ENCODE data around the gene CNIH3. TPM values are rescaled to one million over a fixed set of nuclear protein-coding genes. Genes with fewer than 3 reads are reported as not detected.

The CNIH3 gene
- total and polyA plus RNA-seq, 10 of the 15 experiments (the other 5 are each of a cell fraction or from before 2014, with no cell fraction given): 0.77 to 5.8 (median 1.8) TPM

- no peaks in the 10 kb centered on the region for H3K79me2 ChIP-seq (ENCODE audit: control insufficient read depth, insufficient read depth, low read length)
- peaks cover 2% of the 10 kb centered on the region; the same call in 2 of the 3 replicates for H3K9me3 ChIP-seq (replicated peaks; ENCODE audit: control insufficient read depth, insufficient read depth, low read length)
- H3K27me3 ChIP-seq (replicated peaks in 1 of 2; ENCODE audit: control insufficient read depth in 2 of 2, insufficient read depth in 2 of 2, low read length in 1 of 2): no peaks in the 10 kb centered on the region
- ChIA-PET RAD21 (ENCODE audit: unreplicated experiment) (no interaction called here), CTCF (interaction anchor here (0.9 kb wide), 1 partner anchor 91 kb away, joined by 3 read pairs; no protein-coding TSS in a partner anchor), SMC1A (ENCODE audit: uncharacterized antibody, unreplicated experiment) (interaction anchor here (0.7 to 1.0 kb wide), 2 partner anchors 10 to 13 kb away, joined by 3 to 4 read pairs; no protein-coding TSS in a partner anchor), POLR2A (no interaction called here)
- DNase-seq (ENCODE audit: low read depth, low spot score) (no peak), ATAC-seq (no peak), FAIRE-seq (no peak)
- H3K4me2 ChIP-seq (ENCODE audit: control insufficient read depth, insufficient read depth): no peak overlapping the region
- intact Hi-C loops (cut with micrococcal nuclease; ENCODE audit: unreplicated experiment): no loop called here
- TF ChIP-seq MEF2A (IDR thresholded peaks at IDR 0.05; ENCODE audit: insufficient read depth, low read depth, low read length) (no peak), CREB1 (IDR thresholded peaks at IDR 0.05; ENCODE audit: low read depth) (no peak), NFYB (IDR thresholded peaks at IDR 0.05; ENCODE audit: insufficient read depth, low read depth, low read length) (no peak)
- H3K4me1 ChIP-seq (ENCODE audit: control insufficient read depth, insufficient read depth, low read length): no peaks in the 10 kb centered on the region
- in situ Hi-C loops (cut with MboI): no loop called here
- WGBS (ENCODE audit: insufficient coverage, insufficient replicate concordance, low lambda C conversion rate, missing lambda C conversion rate): 47% methylated on average over 1 of the region's 1 CpG
- H3K9ac ChIP-seq (ENCODE audit: control insufficient read depth, insufficient read depth, low read length): no peak overlapping the region
- H3K4me3 ChIP-seq: no peak overlapping the region
- H4K20me1 ChIP-seq (ENCODE audit: control insufficient read depth, insufficient read depth): no peaks in the 10 kb centered on the region
- no peak overlapping the region for H3K27ac ChIP-seq (ENCODE audit: control insufficient read depth, insufficient read depth)
- no TSS peak for BruUV-seq (replicated peaks)
- no peak overlapping the region for H2AFZ ChIP-seq (ENCODE audit: control insufficient read depth, low read depth, low read length)
- no peaks in the 10 kb centered on the region for H3K36me3 ChIP-seq (ENCODE audit: control insufficient read depth in 2 of 2, insufficient read depth in 2 of 2, low read length in 1 of 2)
Measured at GRCh38 chr1:224761245-224761644, 145.1 kb downstream of the CNIH3 start.

DNA sequence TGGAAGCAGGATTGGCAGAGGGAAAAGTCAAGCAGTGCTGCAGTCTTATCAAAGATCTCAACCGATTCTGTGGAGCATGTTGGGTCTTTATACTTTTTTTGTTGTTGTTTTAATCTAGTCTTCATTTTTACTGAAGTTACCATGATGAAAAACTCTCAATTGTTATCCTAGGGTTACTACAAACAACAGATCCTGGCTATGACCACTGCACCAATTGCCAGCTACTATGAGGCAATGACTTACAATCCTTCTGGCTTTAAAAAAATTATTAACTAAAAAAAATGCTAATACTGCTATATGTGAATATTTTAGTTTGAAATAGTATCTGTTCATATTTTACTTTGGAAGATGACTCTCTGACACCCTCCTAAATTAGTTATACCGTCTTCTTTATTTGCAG lies 145.9 kb downstream of the CNIH3 start:
- Histone ChIP-seq H3K36me3 (ENCODE audit: control insufficient read depth in 2 of 2, insufficient read depth in 2 of 2, low read length in 1 of 2) (no peaks in the 10 kb centered on the region), H2AFZ (ENCODE audit: control insufficient read depth, low read depth, low read length) (no peak overlapping the region), H3K4me3 (no peak overlapping the region), H3K27me3 (replicated peaks in 1 of 2; ENCODE audit: control insufficient read depth in 2 of 2, insufficient read depth in 2 of 2, low read length in 1 of 2) (no peaks in the 10 kb centered on the region), H4K20me1 (ENCODE audit: control insufficient read depth, insufficient read depth) (no peaks in the 10 kb centered on the region), H3K4me2 (ENCODE audit: control insufficient read depth, insufficient read depth) (no peak overlapping the region), H3K27ac (ENCODE audit: control insufficient read depth, insufficient read depth) (no peak overlapping the region), H3K79me2 (ENCODE audit: control insufficient read depth, insufficient read depth, low read length) (no peaks in the 10 kb centered on the region), H3K9me3 (replicated peaks; ENCODE audit: control insufficient read depth, insufficient read depth, low read length) (peaks cover 2% of the 10 kb centered on the region; the same call in 2 of the 3 replicates), H3K4me1 (ENCODE audit: control insufficient read depth, insufficient read depth, low read length) (no peaks in the 10 kb centered on the region), H3K9ac (ENCODE audit: control insufficient read depth, insufficient read depth, low read length) (no peak overlapping the region)
- SMC1A ChIA-PET (ENCODE audit: uncharacterized antibody, unreplicated experiment): interaction anchor here (1.3 kb wide), 1 partner anchor 19 kb away, joined by 3 read pairs; no protein-coding TSS in a partner anchor
- no TSS peak for BruUV-seq (replicated peaks)
- FAIRE-seq (no peak), ATAC-seq (no peak), DNase-seq (ENCODE audit: low read depth, low spot score) (no peak)
- TF ChIP-seq CHD2 (IDR thresholded peaks at IDR 0.05; ENCODE audit: borderline replicate concordance, low read depth, low read length): no peak
- TF ChIP-seq, protein P1, sequence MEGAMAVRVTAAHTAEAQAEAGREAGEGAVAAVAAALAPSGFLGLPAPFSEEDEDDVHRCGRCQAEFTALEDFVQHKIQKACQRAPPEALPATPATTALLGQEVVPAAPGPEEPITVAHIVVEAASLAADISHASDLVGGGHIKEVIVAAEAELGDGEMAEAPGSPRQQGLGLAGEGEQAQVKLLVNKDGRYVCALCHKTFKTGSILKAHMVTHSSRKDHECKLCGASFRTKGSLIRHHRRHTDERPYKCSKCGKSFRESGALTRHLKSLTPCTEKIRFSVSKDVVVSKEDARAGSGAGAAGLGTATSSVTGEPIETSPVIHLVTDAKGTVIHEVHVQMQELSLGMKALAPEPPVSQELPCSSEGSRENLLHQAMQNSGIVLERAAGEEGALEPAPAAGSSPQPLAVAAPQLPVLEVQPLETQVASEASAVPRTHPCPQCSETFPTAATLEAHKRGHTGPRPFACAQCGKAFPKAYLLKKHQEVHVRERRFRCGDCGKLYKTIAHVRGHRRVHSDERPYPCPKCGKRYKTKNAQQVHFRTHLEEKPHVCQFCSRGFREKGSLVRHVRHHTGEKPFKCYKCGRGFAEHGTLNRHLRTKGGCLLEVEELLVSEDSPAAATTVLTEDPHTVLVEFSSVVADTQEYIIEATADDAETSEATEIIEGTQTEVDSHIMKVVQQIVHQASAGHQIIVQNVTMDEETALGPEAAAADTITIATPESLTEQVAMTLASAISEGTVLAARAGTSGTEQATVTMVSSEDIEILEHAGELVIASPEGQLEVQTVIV (IDR thresholded peaks at IDR 0.05; ENCODE audit: borderline replicate concordance, partially characterized antibody): no peak
- RAD21 ChIA-PET (ENCODE audit: unreplicated experiment): no interaction called here
- 26% methylated on average over 2 of the region's 2 CpGs for WGBS (ENCODE audit: insufficient coverage, insufficient replicate concordance, low lambda C conversion rate, missing lambda C conversion rate)
- in situ Hi-C loops (cut with MboI) (no loop called here), intact Hi-C loops (cut with micrococcal nuclease; ENCODE audit: unreplicated experiment) (no loop called here)
- POLR2A ChIA-PET: no interaction called here
- CTCF ChIA-PET: interaction anchor here (1.0 kb wide), 1 partner anchor 17 kb away, joined by 3 read pairs; no protein-coding TSS in a partner anchor

Measured in GM12878 (cell line).